Endodermal cell (in vitro differentiated cells): ENCODE measurements around the gene DDX10. TPM values are rescaled to one million over a fixed set of nuclear protein-coding genes. Genes with fewer than 3 reads are reported as not detected.

Source experiments
- DNase-seq: peaks from one replicate; pipeline ENCODE4 v3.0.0-alpha.2; 2017
- H3K27ac ChIP-seq: 2 replicates; pipeline ENCODE4 v1.5.1; 2013; ENCODE audit warnings: mild to moderate bottlenecking, low read depth, low read length, moderate library complexity
- H3K27me3 ChIP-seq: 2 replicates; pipeline ENCODE4 v1.6.1; 2013; ENCODE audit warnings: mild to moderate bottlenecking, low read length, moderate library complexity; ENCODE audit not compliant: insufficient read depth, control insufficient read depth, poor library complexity, severe bottlenecking
- H3K36me3 ChIP-seq: 2 replicates; pipeline ENCODE4 v1.7.0; 2013; ENCODE audit warnings: mild to moderate bottlenecking, low read length, moderate library complexity; ENCODE audit not compliant: control insufficient read depth, insufficient read depth
- H3K4me1 ChIP-seq: one replicate; pipeline ENCODE4 v1.7.0; 2013; ENCODE audit warnings: low read length; ENCODE audit not compliant: control insufficient read depth, insufficient read depth
- H3K4me3 ChIP-seq: 2 replicates; pipeline ENCODE4 v1.5.1; 2013; ENCODE audit warnings: mild to moderate bottlenecking, low read length, moderate library complexity
- H3K9ac ChIP-seq: 2 replicates; pipeline ENCODE4 v1.6.1; 2013; ENCODE audit warnings: mild to moderate bottlenecking, low read length, moderate library complexity; ENCODE audit not compliant: poor library complexity, severe bottlenecking; ENCODE audit errors: extremely low read depth
- H3K9me3 ChIP-seq: 2 replicates; pipeline ENCODE4 v1.6.1; 2013; ENCODE audit warnings: mild to moderate bottlenecking, low read length, moderate library complexity; ENCODE audit not compliant: control insufficient read depth
- H3K27ac Mint-ChIP-seq: 2 replicates; pipeline ENCODE4 v1.8.0; 2020; ENCODE audit warnings: mixed read lengths
- H3K27me3 Mint-ChIP-seq: 2 replicates; pipeline ENCODE4 v1.8.0; 2021; ENCODE audit warnings: mild to moderate bottlenecking, mixed read lengths; ENCODE audit not compliant: insufficient read depth
- H3K36me3 Mint-ChIP-seq: 2 replicates; pipeline ENCODE4 v1.8.0; 2020; ENCODE audit warnings: low read depth, mixed read lengths
- H3K4me1 Mint-ChIP-seq: 2 replicates; pipeline ENCODE4 v1.8.0; 2020; ENCODE audit warnings: mixed read lengths
- H3K4me3 Mint-ChIP-seq: 2 replicates; pipeline ENCODE4 v1.8.0; 2020; ENCODE audit warnings: mild to moderate bottlenecking, moderate library complexity, mixed read lengths
- H3K9me3 Mint-ChIP-seq: 2 replicates; pipeline ENCODE4 v1.8.0; 2020; ENCODE audit warnings: mild to moderate bottlenecking, mixed read lengths
- CTCF ChIP-seq: fragments of 200-600 bp; sonication (generic); conservative IDR thresholded peaks from 2 replicates; pipeline ENCODE4 v1.5.0; 2021; ENCODE audit warnings: antibody characterized with exemption, mild to moderate bottlenecking
- WGBS, 2 experiments: methylation state at CpG; one replicate each; pipeline versions ENCODE4 v1.1.5 to v1.1.7; 2013; ENCODE audit warnings: missing lambda C conversion rate in 2 of 2, mixed read lengths in 1 of 2; ENCODE audit not compliant: insufficient coverage in 1 of 2, insufficient read length in 1 of 2; 5-methylcytosine and 5-hydroxymethylcytosine counted together
- total RNA-seq, 2 donors: library from RNA; stranded (reverse); fragmentation: NEBNext Ultra II Directional in 1 of 2; extraction: Animal tissue kit (Norgen Biotek cat#: 25700) in 1 of 2; gene quantifications; 2 replicates in 1 of 2; 3 replicates in 1 of 2; pipeline ENCODE4 v1.2.1, GENCODE V29; 2021

DDX10 gene
- total RNA-seq, 2 donors from 2014 or later, result 31.1 to 32.7 TPM

GRCh38 chr11:108766596-108767173 is 101.8 kb downstream of the DDX10 start:
- no peak overlapping the region for H3K27ac Mint-ChIP-seq
- 96 to 98% methylated on average over 5 to 6 of the region's 6 CpGs for WGBS, 2 experiments
- H3K9ac ChIP-seq, result no peak overlapping the region
- H3K27me3 Mint-ChIP-seq, result no peaks in the 10 kb centered on the region
- no peak for TF ChIP-seq CTCF
- H3K27ac ChIP-seq, result no peak overlapping the region
- no peaks in the 10 kb centered on the region for H3K9me3 Mint-ChIP-seq
- no peak overlapping the region for H3K4me3 ChIP-seq
- no peaks in the 10 kb centered on the region for H3K4me1 Mint-ChIP-seq
- peaks cover 3% of the 10 kb centered on the region for H3K4me1 ChIP-seq
- H3K27me3 ChIP-seq, result no peaks in the 10 kb centered on the region
- no peak overlapping the region for H3K4me3 Mint-ChIP-seq
- H3K36me3 Mint-ChIP-seq, result peaks cover 2% of the 10 kb centered on the region
- H3K9me3 ChIP-seq, result peaks cover 4% of the 10 kb centered on the region
- H3K36me3 ChIP-seq, result no peaks in the 10 kb centered on the region
- DNase-seq, result no peak

GRCh38 chr11:108768370-108768769 is 103.5 kb downstream of the DDX10 start:
- Histone ChIP-seq H3K27me3 (no peaks in the 10 kb centered on the region), H3K4me3 (no peak overlapping the region), H3K4me1 (peaks cover 4% of the 10 kb centered on the region), H3K9me3 (peaks cover 4% of the 10 kb centered on the region), H3K36me3 (no peaks in the 10 kb centered on the region), H3K27ac (no peak overlapping the region), H3K9ac (no peak overlapping the region)
- no peak for TF ChIP-seq CTCF
- Mint-ChIP-seq H3K9me3 (no peaks in the 10 kb centered on the region), H3K27me3 (no peaks in the 10 kb centered on the region), H3K36me3 (peaks cover 2% of the 10 kb centered on the region), H3K27ac (no peak overlapping the region), H3K4me3 (no peak overlapping the region), H3K4me1 (peaks cover 5% of the 10 kb centered on the region)
- DNase-seq, result no peak
- WGBS, 2 experiments, result 90 to 100% methylated on average over 2 to 3 of the region's 3 CpGs

GRCh38 chr11:108768964-108769363 is 104.1 kb downstream of the DDX10 start:
- peaks cover 4% of the 10 kb centered on the region for H3K4me1 ChIP-seq
- Mint-ChIP-seq H3K27me3 (no peaks in the 10 kb centered on the region), H3K4me3 (no peak overlapping the region), H3K9me3 (no peaks in the 10 kb centered on the region), H3K36me3 (peaks cover 2% of the 10 kb centered on the region), H3K27ac (no peak overlapping the region), H3K4me1 (peaks cover 7% of the 10 kb centered on the region)
- TF ChIP-seq CTCF, result no peak
- H3K36me3 ChIP-seq, result no peaks in the 10 kb centered on the region
- H3K9me3 ChIP-seq, result peaks cover 4% of the 10 kb centered on the region
- H3K9ac ChIP-seq, result no peak overlapping the region
- DNase-seq, result no peak
- no peaks in the 10 kb centered on the region for H3K27me3 ChIP-seq
- no CpG with 5 or more reads among the region's 1 CpG for WGBS, 2 experiments
- H3K27ac ChIP-seq, result no peak overlapping the region
- H3K4me3 ChIP-seq, result no peak overlapping the region
